HEK293 (cell line): ENCODE measurements around the gene OTUD3.

Experiments
- CTCF ChIA-PET: fragments of 350-600 bp; formaldehyde crosslinking; extraction: SDS; loops from one replicate; lab custom pipeline; 2021; ENCODE audit warnings: antibody characterized with exemption; lab: Yijun Ruan, JAX
- POLR2A ChIA-PET: fragments of 300-600 bp; formaldehyde crosslinking; extraction: SDS; loops from one replicate; lab custom pipeline; 2020; ENCODE audit warnings: antibody characterized with exemption, inconsistent platforms; lab: Yijun Ruan, JAX
- H3K27ac ChIP-seq: fragments of 200-500 bp; sonication (Bioruptor generic); 2 replicates; pipeline ENCODE4 v1.5.1; 2014; ENCODE audit warnings: low read depth, low read length, control low read depth, inconsistent platforms; ENCODE audit errors: extremely low read depth
- H3K36me3 ChIP-seq, 2 experiments: fragments of 200-500 bp in 1 of 2; sonication (Bioruptor generic) in 1 of 2; 1 replicate in 1 of 2; 2 replicates in 1 of 2; pipeline ENCODE4 v1.5.1; 2014 to 2017; ENCODE audit warnings: inconsistent platforms in 2 of 2, low read length in 2 of 2; ENCODE audit not compliant: control insufficient read depth in 2 of 2, insufficient read depth in 1 of 2
- H3K4me1 ChIP-seq: fragments of 200-500 bp; sonication (Bioruptor generic); 2 replicates; pipeline ENCODE4 v1.5.1; 2014; ENCODE audit warnings: mild to moderate bottlenecking, low read length, inconsistent platforms; ENCODE audit not compliant: control insufficient read depth, insufficient read depth
- H3K4me3 ChIP-seq: 2 replicates; pipeline ENCODE4 v1.5.1; 2011; ENCODE audit warnings: low read depth, mild to moderate bottlenecking, control low read depth, low read length, moderate library complexity
- H3K9me3 ChIP-seq: fragments of 200-500 bp; sonication (Bioruptor generic); 2 replicates; pipeline ENCODE4 v1.5.1; 2014; ENCODE audit warnings: low read depth, low read length, inconsistent platforms; ENCODE audit not compliant: control insufficient read depth, insufficient read depth
- EGR2 ChIP-seq: fragments of 450-650 bp; formaldehyde crosslinking; IDR thresholded peaks from 2 replicates; pipeline ENCODE4 v1.5.1; 2016; ENCODE audit warnings: low read depth, missing biosample characterization, missing genetic modification characterization
- KLF10 ChIP-seq: fragments of 450-650 bp; IDR thresholded peaks from 2 replicates; pipeline ENCODE4 v1.5.1; 2018; ENCODE audit warnings: missing biosample characterization, mild to moderate bottlenecking, missing genetic modification characterization
- KLF7 ChIP-seq: fragments of 450-650 bp; formaldehyde crosslinking; IDR thresholded peaks from 2 replicates; pipeline ENCODE4 v1.5.1; 2016; ENCODE audit warnings: missing biosample characterization, missing genetic modification characterization, borderline replicate concordance
- MYNN ChIP-seq: fragments of 450-650 bp; formaldehyde crosslinking; IDR thresholded peaks from 2 replicates; pipeline ENCODE4 v1.5.1; 2016; ENCODE audit warnings: missing biosample characterization, missing genetic modification characterization, borderline replicate concordance
- OVOL3 ChIP-seq: fragments of 450-650 bp; formaldehyde crosslinking; IDR thresholded peaks from 2 replicates; pipeline ENCODE4 v1.5.1; 2016; ENCODE audit warnings: missing biosample characterization, missing genetic modification characterization
- PRDM10 ChIP-seq: fragments of 450-650 bp; formaldehyde crosslinking; IDR thresholded peaks from 2 replicates; pipeline ENCODE4 v1.5.1; 2016; ENCODE audit warnings: missing biosample characterization, missing genetic modification characterization
- ZBTB21 ChIP-seq: fragments of 450-650 bp; formaldehyde crosslinking; IDR thresholded peaks from 2 replicates; pipeline ENCODE4 v1.5.1; 2017; ENCODE audit warnings: missing biosample characterization, missing genetic modification characterization
- ZNF10 ChIP-seq: fragments of 450-650 bp; formaldehyde crosslinking; IDR thresholded peaks from 2 replicates; pipeline ENCODE4 v1.5.1; 2017; ENCODE audit warnings: missing biosample characterization, missing genetic modification characterization
- ZNF132 ChIP-seq: fragments of 450-650 bp; formaldehyde crosslinking; IDR thresholded peaks from 2 replicates; pipeline ENCODE4 v1.5.1; 2017; ENCODE audit warnings: missing biosample characterization, missing genetic modification characterization, borderline replicate concordance
- ZNF274 ChIP-seq, 2 experiments: fragments of 200-500 bp in 1 of 2; fragments of 450-650 bp in 1 of 2; sonication (Bioruptor generic) in 1 of 2; formaldehyde crosslinking in 1 of 2; IDR thresholded peaks; 2 replicates each; pipeline versions ENCODE4 v1.5.1 to v1.6.1; 2014 to 2016; ENCODE audit warnings: borderline replicate concordance in 1 of 2, inconsistent platforms in 1 of 2, low read length in 1 of 2, missing biosample characterization in 1 of 2, missing genetic modification characterization in 1 of 2
- ZNF510 ChIP-seq: fragments of 450-650 bp; formaldehyde crosslinking; IDR thresholded peaks from 2 replicates; pipeline ENCODE4 v1.5.1; 2018; ENCODE audit warnings: mild to moderate bottlenecking, missing genetic modification characterization, missing biosample characterization; ENCODE audit not compliant: insufficient replicate concordance
- ZNF518A ChIP-seq: fragments of 450-650 bp; formaldehyde crosslinking; conservative IDR thresholded peaks from 2 replicates; pipeline ENCODE4 v1.5.1; 2016; ENCODE audit warnings: low read depth, missing biosample characterization, missing genetic modification characterization
- ZNF561 ChIP-seq: fragments of 450-650 bp; IDR thresholded peaks from 2 replicates; pipeline ENCODE4 v1.5.1; 2018; ENCODE audit warnings: missing biosample characterization, missing genetic modification characterization, borderline replicate concordance
- ZNF571 ChIP-seq: fragments of 450-650 bp; formaldehyde crosslinking; IDR thresholded peaks from 2 replicates; pipeline ENCODE4 v1.5.0; 2017; ENCODE audit warnings: missing biosample characterization, missing genetic modification characterization
- ZNF707 ChIP-seq: fragments of 450-650 bp; formaldehyde crosslinking; IDR thresholded peaks from 2 replicates; pipeline ENCODE4 v1.5.1; 2016; ENCODE audit warnings: missing biosample characterization, missing genetic modification characterization
- ZSCAN5A ChIP-seq: fragments of 450-650 bp; formaldehyde crosslinking; IDR thresholded peaks from 2 replicates; pipeline ENCODE4 v1.5.1; 2016; ENCODE audit warnings: missing biosample characterization, missing genetic modification characterization

The OTUD3 gene

GRCh38 chr1:19869929-19870328 lies 12.3 kb upstream of the OTUD3 start:
- no peak overlapping the region for H3K4me3 ChIP-seq
- CTCF ChIA-PET = no interaction called here
- TF ChIP-seq ZNF510 = no peak
- no peak for TF ChIP-seq PRDM10 (tag by site-specific recombination)
- TF ChIP-seq OVOL3 (tag by site-specific recombination) = no peak
- TF ChIP-seq MYNN (tag by site-specific recombination) = no peak
- no peak for TF ChIP-seq ZNF274 (IDR thresholded peaks at IDR 0.05; ENCODE audit: low read length)
- TF ChIP-seq ZNF274 (tag by site-specific recombination; IDR thresholded peaks at IDR 0.05; ENCODE audit: borderline replicate concordance) = no peak
- no peak for TF ChIP-seq ZBTB21 (tag by site-specific recombination)
- no peak for TF ChIP-seq ZNF132 (tag by site-specific recombination)
- TF ChIP-seq ZNF10 (tag by site-specific recombination) = no peak
- no peak for TF ChIP-seq KLF10 (tag by site-specific recombination)
- TF ChIP-seq EGR2 (tag by site-specific recombination) = no peak
- no peak for TF ChIP-seq ZNF707 (tag by site-specific recombination)
- TF ChIP-seq ZNF518A (tag by site-specific recombination) = no peak
- no peak for TF ChIP-seq ZNF561 (tag by site-specific recombination)
- TF ChIP-seq ZNF571 (tag by site-specific recombination) = no peak
- no peak for TF ChIP-seq ZSCAN5A (tag by site-specific recombination)
- no peak for TF ChIP-seq KLF7 (tag by site-specific recombination)
- TF ChIP-seq, all 188 proteins: peak for 0
- POLR2A ChIA-PET = interaction anchor here (0.7 to 1.3 kb wide), 2 partner anchors 12 to 183 kb away, joined by 3 to 4 read pairs; partner anchors contain the start of gene OTUD3
- Histone ChIP-seq H3K36me3 (no peaks in the 10 kb centered on the region), H3K9me3 (no peaks in the 10 kb centered on the region), H3K27ac (no peak overlapping the region), H3K4me1 (no peaks in the 10 kb centered on the region)
